ENCODE measurements around the gene CABLES1. TPM values are rescaled to one million over a fixed set of nuclear protein-coding genes. Genes with fewer than 3 reads are reported as not detected.

Gene CABLES1
- total RNA-seq, 4 donors from 2014 or later, result 28.1 to 43.8 (median 37.6) TPM

GRCh38 chr18:23269928-23270327, 134.6 kb downstream of the CABLES1 start:
- TF ChIP-seq POLR2A (IDR thresholded peaks at IDR 0.05), result no peak
- TF ChIP-seq, protein P1, sequence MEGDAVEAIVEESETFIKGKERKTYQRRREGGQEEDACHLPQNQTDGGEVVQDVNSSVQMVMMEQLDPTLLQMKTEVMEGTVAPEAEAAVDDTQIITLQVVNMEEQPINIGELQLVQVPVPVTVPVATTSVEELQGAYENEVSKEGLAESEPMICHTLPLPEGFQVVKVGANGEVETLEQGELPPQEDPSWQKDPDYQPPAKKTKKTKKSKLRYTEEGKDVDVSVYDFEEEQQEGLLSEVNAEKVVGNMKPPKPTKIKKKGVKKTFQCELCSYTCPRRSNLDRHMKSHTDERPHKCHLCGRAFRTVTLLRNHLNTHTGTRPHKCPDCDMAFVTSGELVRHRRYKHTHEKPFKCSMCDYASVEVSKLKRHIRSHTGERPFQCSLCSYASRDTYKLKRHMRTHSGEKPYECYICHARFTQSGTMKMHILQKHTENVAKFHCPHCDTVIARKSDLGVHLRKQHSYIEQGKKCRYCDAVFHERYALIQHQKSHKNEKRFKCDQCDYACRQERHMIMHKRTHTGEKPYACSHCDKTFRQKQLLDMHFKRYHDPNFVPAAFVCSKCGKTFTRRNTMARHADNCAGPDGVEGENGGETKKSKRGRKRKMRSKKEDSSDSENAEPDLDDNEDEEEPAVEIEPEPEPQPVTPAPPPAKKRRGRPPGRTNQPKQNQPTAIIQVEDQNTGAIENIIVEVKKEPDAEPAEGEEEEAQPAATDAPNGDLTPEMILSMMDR (IDR thresholded peaks at IDR 0.05), result no peak
- Histone ChIP-seq H3K4me3 (replicated peaks in 1 of 3) (no peak overlapping the region), H3K27me3 (no peaks in the 10 kb centered on the region), H3K36me3 (no peaks in the 10 kb centered on the region), H3K27ac (no peak overlapping the region), H3K9me3 (no peaks in the 10 kb centered on the region), H3K4me1 (no peaks in the 10 kb centered on the region)
- intact Hi-C loops (cut with DNase I), result no loop called here
- WGBS, 2 donors, result 94 to 96% methylated on average over 2 of the region's 2 CpGs
- no peak for DNase-seq

DNA sequence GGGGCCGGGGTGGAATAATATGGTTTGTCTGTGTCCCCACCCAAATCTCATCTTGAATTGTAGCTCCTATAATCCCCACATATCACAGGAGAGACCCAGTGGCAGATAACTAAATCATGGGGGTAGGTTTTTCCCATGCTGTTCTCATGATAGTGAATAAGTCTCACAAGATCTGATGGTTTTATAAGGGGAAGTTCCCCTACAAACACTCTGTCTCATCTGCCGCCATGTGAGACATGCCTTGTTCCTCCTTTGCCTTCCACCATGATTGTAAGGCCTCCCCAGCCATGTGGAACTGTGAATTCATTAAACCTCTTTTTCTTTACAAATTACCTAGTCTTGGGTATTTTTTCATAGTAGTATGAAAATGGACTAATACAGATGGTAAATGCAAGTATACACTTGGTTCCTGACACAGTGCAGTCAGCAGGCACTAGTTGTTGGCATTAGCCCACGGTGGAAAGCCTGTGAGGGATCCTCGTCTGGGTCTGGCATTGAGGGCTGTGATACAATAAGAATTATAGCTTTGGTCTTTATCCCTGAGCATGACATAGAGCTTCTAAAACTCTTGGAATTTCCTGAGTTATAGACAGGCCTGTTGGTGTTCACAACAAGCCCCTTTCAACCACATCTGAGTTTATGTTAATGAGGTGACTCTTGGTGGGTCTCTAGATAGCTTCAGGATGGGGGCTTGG, 135.8 kb downstream of the CABLES1 start:
- 86% methylated on average over 4 of the region's 4 CpGs for WGBS, 2 donors
- no peak for TF ChIP-seq POLR2A (IDR thresholded peaks at IDR 0.05)
- TF ChIP-seq, protein P1 (IDR thresholded peaks at IDR 0.05), result no peak
- H3K9me3 ChIP-seq, result no peaks in the 10 kb centered on the region
- no peak overlapping the region for H3K27ac ChIP-seq
- no peaks in the 10 kb centered on the region for H3K36me3 ChIP-seq
- H3K27me3 ChIP-seq, result no peaks in the 10 kb centered on the region
- intact Hi-C loops (cut with DNase I), result no loop called here
- peaks cover 0 to 5% of the 10 kb centered on the region in 2 donors for H3K4me1 ChIP-seq
- H3K4me3 ChIP-seq (replicated peaks in 1 of 3), result no peak overlapping the region
- DNase-seq, result no peak

- Histone ChIP-seq H3K36me3 (no peaks in the 10 kb centered on the region), H3K27ac (no peak overlapping the region), H3K4me1 (peaks cover 0 to 5% of the 10 kb centered on the region in 2 donors), H3K4me3 (replicated peaks in 1 of 3) (no peak overlapping the region), H3K9me3 (no peaks in the 10 kb centered on the region), H3K27me3 (no peaks in the 10 kb centered on the region)
- no peak for DNase-seq
- WGBS, 2 donors, result 83 to 88% methylated on average over 11 of the region's 11 CpGs
- TF ChIP-seq, protein P1 (IDR thresholded peaks at IDR 0.05), result no peak
- TF ChIP-seq POLR2A (IDR thresholded peaks at IDR 0.05), result no peak
- intact Hi-C loops (cut with DNase I), result no loop called here
Measured at GRCh38 chr18:23272498-23273232, 137.4 kb downstream of the CABLES1 start.

- H3K4me1 ChIP-seq, result peaks cover 0 to 5% of the 10 kb centered on the region in 2 donors
- WGBS, 2 donors, result 87 to 91% methylated on average over 10 of the region's 10 CpGs
- TF ChIP-seq, protein P1 (IDR thresholded peaks at IDR 0.05), result no peak
- no peak for TF ChIP-seq POLR2A (IDR thresholded peaks at IDR 0.05)
- no peaks in the 10 kb centered on the region for H3K27me3 ChIP-seq
- intact Hi-C loops (cut with DNase I), result no loop called here
- H3K9me3 ChIP-seq, result no peaks in the 10 kb centered on the region
- H3K27ac ChIP-seq, result no peak overlapping the region
- no peak for DNase-seq
- H3K4me3 ChIP-seq (replicated peaks in 1 of 3), result no peak overlapping the region
- no peaks in the 10 kb centered on the region for H3K36me3 ChIP-seq
Measured at GRCh38 chr18:23273443-23273966, 138.2 kb downstream of the CABLES1 start.

Measured in thyroid gland (tissue), 4 donors.